PC-9 (cell line): ENCODE results near the gene CHRNA7.
"Not testable (repeated sequence)": the region's sequence is repeated elsewhere in the genome, so short reads cannot be mapped to it uniquely, and the experiment has no call there.

Source experiments
- EZH2 ChIP-seq: fragments of 200-600 bp; sonication (generic); IDR thresholded peaks from 2 replicates; pipeline ENCODE4 v1.8.0; 2017; ENCODE audit warnings: antibody characterized with exemption, low read depth
- TF ChIP-seq, protein P1 (sequence below): fragments of 200-600 bp; sonication (generic); conservative IDR thresholded peaks from 2 replicates; pipeline ENCODE4 v1.6.1; 2017; ENCODE audit warnings: mixed run types, antibody characterized with exemption, mild to moderate bottlenecking, moderate library complexity

DNA sequence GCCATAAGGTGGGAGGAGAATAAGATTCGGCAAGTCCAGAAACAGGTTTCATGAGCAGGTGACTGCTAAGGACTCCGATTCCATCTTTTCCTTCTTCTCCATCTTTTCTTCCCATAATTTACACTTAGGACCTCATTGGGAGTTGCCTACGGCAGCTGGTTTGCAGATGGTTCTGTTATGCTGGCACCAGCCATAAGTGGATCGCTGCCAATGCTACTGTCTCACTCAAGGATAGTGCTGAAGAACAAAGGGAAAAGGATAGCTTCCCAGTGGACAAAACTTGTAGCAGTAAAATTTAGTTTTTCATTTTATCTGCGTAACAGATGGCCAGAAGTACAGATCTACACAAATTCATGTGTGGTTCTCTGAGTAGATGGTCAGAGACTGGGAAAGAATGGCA is 178.8 kb downstream of the CHRNA7 start:
- TF ChIP-seq, protein P1, sequence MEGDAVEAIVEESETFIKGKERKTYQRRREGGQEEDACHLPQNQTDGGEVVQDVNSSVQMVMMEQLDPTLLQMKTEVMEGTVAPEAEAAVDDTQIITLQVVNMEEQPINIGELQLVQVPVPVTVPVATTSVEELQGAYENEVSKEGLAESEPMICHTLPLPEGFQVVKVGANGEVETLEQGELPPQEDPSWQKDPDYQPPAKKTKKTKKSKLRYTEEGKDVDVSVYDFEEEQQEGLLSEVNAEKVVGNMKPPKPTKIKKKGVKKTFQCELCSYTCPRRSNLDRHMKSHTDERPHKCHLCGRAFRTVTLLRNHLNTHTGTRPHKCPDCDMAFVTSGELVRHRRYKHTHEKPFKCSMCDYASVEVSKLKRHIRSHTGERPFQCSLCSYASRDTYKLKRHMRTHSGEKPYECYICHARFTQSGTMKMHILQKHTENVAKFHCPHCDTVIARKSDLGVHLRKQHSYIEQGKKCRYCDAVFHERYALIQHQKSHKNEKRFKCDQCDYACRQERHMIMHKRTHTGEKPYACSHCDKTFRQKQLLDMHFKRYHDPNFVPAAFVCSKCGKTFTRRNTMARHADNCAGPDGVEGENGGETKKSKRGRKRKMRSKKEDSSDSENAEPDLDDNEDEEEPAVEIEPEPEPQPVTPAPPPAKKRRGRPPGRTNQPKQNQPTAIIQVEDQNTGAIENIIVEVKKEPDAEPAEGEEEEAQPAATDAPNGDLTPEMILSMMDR, result not testable (repeated sequence)
- not testable (repeated sequence) for TF ChIP-seq EZH2
